OCI-LY3 (cell line): Measurements from ENCODE around the gene RBMS3.

Experiments used
- H2AFZ ChIP-seq: fragments of 200-600, 300-600 bp; shearing (Covaris generic); 2 replicates; pipeline ENCODE4 v1.6.0; 2014; ENCODE audit warnings: antibody characterized with exemption, low read depth, low read length
- H3K27ac ChIP-seq: fragments of 200-600, 300-600 bp; sonication (generic); 2 replicates; pipeline ENCODE4 v1.5.1; 2014; ENCODE audit warnings: mild to moderate bottlenecking, low read length, moderate library complexity, mixed read lengths
- H3K27me3 ChIP-seq: fragments of 200-600, 300-600 bp; sonication (generic); 2 replicates; pipeline ENCODE4 v1.6.1; 2014; ENCODE audit warnings: low read depth, low read length, mixed read lengths
- H3K36me3 ChIP-seq: fragments of 200-600, 300-600 bp; sonication (generic); replicated peaks from 2 replicates; pipeline ENCODE3; 2014; ENCODE audit warnings: low read depth, low read length, mixed read lengths
- H3K4me1 ChIP-seq: fragments of 300-600, 200-600 bp; sonication (generic); 2 replicates; pipeline ENCODE4 v1.6.1; 2014; ENCODE audit warnings: low read length, mixed read lengths
- H3K4me2 ChIP-seq: fragments of 200-600, 300-600 bp; sonication (generic); 2 replicates; pipeline ENCODE4 v1.6.1; 2014; ENCODE audit warnings: low read length, mixed read lengths
- H3K4me3 ChIP-seq: fragments of 300-600, 200-600 bp; sonication (generic); 2 replicates; pipeline ENCODE4 v1.5.1; 2014; ENCODE audit warnings: antibody characterized with exemption, mild to moderate bottlenecking, low read length, moderate library complexity
- H3K79me2 ChIP-seq: fragments of 300-600, 200-600 bp; shearing (Covaris generic); 2 replicates; pipeline ENCODE4 v1.6.1; 2014; ENCODE audit warnings: mild to moderate bottlenecking, low read length, mixed read lengths
- H3K9ac ChIP-seq: fragments of 300-600, 200-600 bp; shearing (Covaris generic); 2 replicates; pipeline ENCODE4 v1.6.0; 2014; ENCODE audit warnings: mild to moderate bottlenecking, low read length, moderate library complexity
- H3K9me3 ChIP-seq: fragments of 200-600, 300-600 bp; shearing (Covaris generic); 2 replicates; pipeline ENCODE4 v1.6.1; 2014; ENCODE audit warnings: low read length, mixed read lengths; ENCODE audit not compliant: insufficient read depth
- H4K20me1 ChIP-seq: fragments of 200-600, 300-600 bp; sonication (generic); 2 replicates; pipeline ENCODE4 v1.6.1; 2016; ENCODE audit warnings: low read length, mixed read lengths; ENCODE audit not compliant: insufficient read depth
- EZH2phosphoT487 ChIP-seq: fragments of 200-600 bp; shearing (Covaris generic); IDR thresholded peaks from 2 replicates; pipeline ENCODE4 v1.6.1; 2018; ENCODE audit warnings: antibody characterized with exemption, mixed run types, low read depth
- TF ChIP-seq, protein P1 (sequence below): fragments of 200-600, 300-600 bp; sonication (generic); IDR thresholded peaks from 2 replicates; pipeline ENCODE4 v1.5.1; 2014; ENCODE audit warnings: antibody characterized with exemption, low read length, low read depth

The RBMS3 gene

DNA sequence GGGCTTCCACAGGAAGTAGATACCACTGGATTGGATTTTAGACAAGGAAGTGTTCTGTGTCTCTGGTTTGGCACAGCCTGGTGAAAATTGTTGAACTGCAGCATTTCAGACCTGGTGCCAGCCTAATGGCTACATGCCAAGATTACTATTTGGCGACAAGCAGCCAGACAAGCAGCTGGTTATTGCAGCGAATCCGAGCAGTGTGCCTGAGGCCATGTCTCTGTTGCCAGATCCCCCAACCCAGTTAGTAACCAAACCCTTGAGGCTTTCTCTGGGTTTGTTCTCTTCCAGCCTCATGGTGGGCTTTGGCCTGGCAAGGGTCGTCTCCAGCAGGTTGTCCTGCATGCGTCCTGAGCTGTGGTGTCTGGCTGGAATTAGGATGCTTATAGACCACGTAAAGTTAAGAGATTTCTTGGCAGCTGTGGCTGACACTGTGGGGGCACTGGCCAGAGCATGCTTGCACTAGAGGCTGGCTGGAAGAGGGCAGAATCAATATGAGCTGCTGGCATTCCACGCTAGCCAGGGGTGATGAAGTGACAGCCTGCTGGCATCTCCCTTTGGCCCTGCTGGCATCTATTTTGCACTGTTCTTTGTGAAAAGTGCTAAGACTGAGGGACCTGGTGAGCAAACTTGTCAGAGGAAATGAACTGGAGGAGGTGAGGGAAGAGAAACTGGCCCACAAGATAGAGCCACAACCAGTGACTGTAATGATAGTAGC lies 172.6 kb downstream of the RBMS3 start:
- no peak overlapping the region for H2AFZ ChIP-seq
- H3K9ac ChIP-seq: no peak overlapping the region
- H3K36me3 ChIP-seq: no peaks in the 10 kb centered on the region
- H3K79me2 ChIP-seq: no peaks in the 10 kb centered on the region
- no peak overlapping the region for H3K4me3 ChIP-seq
- H3K27ac ChIP-seq: no peak overlapping the region
- H3K27me3 ChIP-seq: no peaks in the 10 kb centered on the region
- H3K4me2 ChIP-seq: no peak overlapping the region
- no peak for TF ChIP-seq EZH2phosphoT487
- TF ChIP-seq, protein P1, sequence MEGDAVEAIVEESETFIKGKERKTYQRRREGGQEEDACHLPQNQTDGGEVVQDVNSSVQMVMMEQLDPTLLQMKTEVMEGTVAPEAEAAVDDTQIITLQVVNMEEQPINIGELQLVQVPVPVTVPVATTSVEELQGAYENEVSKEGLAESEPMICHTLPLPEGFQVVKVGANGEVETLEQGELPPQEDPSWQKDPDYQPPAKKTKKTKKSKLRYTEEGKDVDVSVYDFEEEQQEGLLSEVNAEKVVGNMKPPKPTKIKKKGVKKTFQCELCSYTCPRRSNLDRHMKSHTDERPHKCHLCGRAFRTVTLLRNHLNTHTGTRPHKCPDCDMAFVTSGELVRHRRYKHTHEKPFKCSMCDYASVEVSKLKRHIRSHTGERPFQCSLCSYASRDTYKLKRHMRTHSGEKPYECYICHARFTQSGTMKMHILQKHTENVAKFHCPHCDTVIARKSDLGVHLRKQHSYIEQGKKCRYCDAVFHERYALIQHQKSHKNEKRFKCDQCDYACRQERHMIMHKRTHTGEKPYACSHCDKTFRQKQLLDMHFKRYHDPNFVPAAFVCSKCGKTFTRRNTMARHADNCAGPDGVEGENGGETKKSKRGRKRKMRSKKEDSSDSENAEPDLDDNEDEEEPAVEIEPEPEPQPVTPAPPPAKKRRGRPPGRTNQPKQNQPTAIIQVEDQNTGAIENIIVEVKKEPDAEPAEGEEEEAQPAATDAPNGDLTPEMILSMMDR: no peak
- no peaks in the 10 kb centered on the region for H4K20me1 ChIP-seq
- no peaks in the 10 kb centered on the region for H3K9me3 ChIP-seq
- H3K4me1 ChIP-seq: no peaks in the 10 kb centered on the region

GRCh38 chr3:29454161-29454611 lies 173.3 kb downstream of the RBMS3 start:
- H4K20me1 ChIP-seq: no peaks in the 10 kb centered on the region
- TF ChIP-seq, protein P1: no peak
- TF ChIP-seq EZH2phosphoT487: no peak
- H3K36me3 ChIP-seq: no peaks in the 10 kb centered on the region
- no peak overlapping the region for H3K27ac ChIP-seq
- H2AFZ ChIP-seq: no peak overlapping the region
- H3K4me3 ChIP-seq: no peak overlapping the region
- no peaks in the 10 kb centered on the region for H3K79me2 ChIP-seq
- no peak overlapping the region for H3K4me2 ChIP-seq
- no peaks in the 10 kb centered on the region for H3K9me3 ChIP-seq
- no peaks in the 10 kb centered on the region for H3K4me1 ChIP-seq
- H3K9ac ChIP-seq: no peak overlapping the region
- H3K27me3 ChIP-seq: no peaks in the 10 kb centered on the region

- Histone ChIP-seq H3K4me3 (no peak overlapping the region), H3K4me1 (peaks cover 8% of the 10 kb centered on the region), H4K20me1 (no peaks in the 10 kb centered on the region), H3K36me3 (no peaks in the 10 kb centered on the region), H3K27me3 (no peaks in the 10 kb centered on the region), H3K4me2 (no peak overlapping the region), H3K9me3 (no peaks in the 10 kb centered on the region), H3K79me2 (no peaks in the 10 kb centered on the region), H3K27ac (no peak overlapping the region), H3K9ac (no peak overlapping the region), H2AFZ (no peak overlapping the region)
- TF ChIP-seq EZH2phosphoT487: no peak
- TF ChIP-seq, protein P1: no peak
These were observed 176.0 kb downstream of the RBMS3 start for GRCh38 chr3:29456901-29457300.

- Histone ChIP-seq H3K27ac (no peak overlapping the region), H3K4me1 (peaks cover 8% of the 10 kb centered on the region), H2AFZ (no peak overlapping the region), H4K20me1 (no peaks in the 10 kb centered on the region), H3K79me2 (no peaks in the 10 kb centered on the region), H3K4me2 (no peak overlapping the region), H3K36me3 (no peaks in the 10 kb centered on the region), H3K27me3 (no peaks in the 10 kb centered on the region), H3K9ac (no peak overlapping the region), H3K4me3 (no peak overlapping the region), H3K9me3 (no peaks in the 10 kb centered on the region)
- TF ChIP-seq, protein P1: no peak
- no peak for TF ChIP-seq EZH2phosphoT487
These were observed 182.4 kb downstream of the RBMS3 start for GRCh38 chr3:29463304-29463703.
